PFSK-1 (cell line): ENCODE data around the gene TRIM9.

Experiments used
- FOXP2 ChIP-seq: optimal IDR thresholded peaks from 2 replicates; pipeline ENCODE3; 2011; ENCODE audit warnings: borderline replicate concordance, control low read depth, inconsistent platforms; ENCODE audit not compliant: insufficient read depth; ENCODE audit errors: extremely low read length, extremely low read depth
- POLR2AphosphoS5 ChIP-seq: IDR thresholded peaks from 2 replicates; pipeline ENCODE4 v1.6.1; 2012; ENCODE audit warnings: low read depth, mild to moderate bottlenecking, control low read depth, low read length, moderate library complexity
- REST ChIP-seq, 2 experiments: IDR thresholded peaks; 2 replicates each; pipeline versions ENCODE4 v1.6.1 to v1.8.0; 2011 to 2012; ENCODE audit warnings: low read depth in 2 of 2, low read length in 2 of 2, control low read depth in 1 of 2, inconsistent platforms in 1 of 2, mild to moderate bottlenecking in 1 of 2, moderate library complexity in 1 of 2; ENCODE audit not compliant: insufficient read depth in 1 of 2
- SIN3A ChIP-seq: IDR thresholded peaks from 2 replicates; pipeline ENCODE4 v1.6.1; 2012; ENCODE audit warnings: mild to moderate bottlenecking, low read length, moderate library complexity, borderline replicate concordance; ENCODE audit not compliant: insufficient read depth
- TAF1 ChIP-seq: IDR thresholded peaks from 2 replicates; pipeline ENCODE4 v1.6.1; 2012; ENCODE audit warnings: low read length, control low read depth, borderline replicate concordance; ENCODE audit not compliant: insufficient read depth

- TF ChIP-seq POLR2AphosphoS5 = no peak
- no peak for TF ChIP-seq TAF1
- no peak for TF ChIP-seq SIN3A
- TF ChIP-seq REST (IDR thresholded peaks at IDR 0.05; ENCODE audit: insufficient read depth in 1 of 2, low read depth in 2 of 2, low read length in 2 of 2) = no peak
- no peak for TF ChIP-seq FOXP2
These were observed 21.8 kb upstream of the TRIM9 start for GRCh38 chr14:51116682-51117081.
